ENCODE data around the gene IRX1.

Gene IRX1

DNA sequence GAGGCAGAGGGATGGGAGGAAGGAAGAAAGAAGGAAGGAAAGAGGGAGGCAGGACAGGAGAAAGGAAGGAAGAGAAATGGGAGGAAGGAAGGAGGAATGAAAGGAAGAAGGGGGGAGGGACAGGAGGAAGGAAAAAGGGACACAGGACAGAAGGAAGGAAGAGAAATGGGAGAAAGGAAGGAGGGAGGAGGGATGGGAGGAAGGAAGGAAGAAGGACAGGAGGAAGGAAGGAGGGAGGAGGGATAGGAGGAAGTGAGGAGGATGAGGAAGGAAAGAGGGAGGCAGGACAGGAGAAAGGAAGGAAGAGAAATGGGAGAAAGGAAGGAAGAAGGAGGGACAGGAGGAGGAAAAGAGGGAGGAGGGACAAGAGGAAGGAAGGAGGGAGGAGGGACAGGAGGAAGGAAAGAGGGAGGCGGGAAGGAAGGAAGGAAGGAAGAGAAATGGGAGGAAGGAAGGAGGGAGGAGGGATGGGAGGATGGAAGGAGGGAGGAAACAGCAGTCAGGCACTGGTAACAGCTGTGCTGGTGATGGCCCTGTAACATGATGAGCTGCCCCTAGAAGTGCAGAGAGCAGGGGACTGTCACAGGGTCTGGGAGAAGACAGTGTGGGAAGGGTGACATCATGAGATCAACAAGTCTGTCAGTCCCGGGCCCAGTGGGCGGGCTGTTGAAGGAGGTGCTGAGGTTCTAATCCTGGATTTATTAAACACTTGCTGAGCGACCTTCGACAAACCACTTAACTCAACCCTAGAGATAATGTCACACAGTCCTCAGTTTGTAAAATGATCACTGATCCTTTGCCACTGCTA, 10.7 kb upstream of the IRX1 start:
- no peaks in the 10 kb centered on the region for H3K36me3 ChIP-seq (replicated peaks in 1 of 2; ENCODE audit: control insufficient read depth in 2 of 2, insufficient read depth in 2 of 2, low read length in 2 of 2)
- H3K4me3 ChIP-seq (ENCODE audit: low read length in 2 of 2) = no peak overlapping the region
- no peak overlapping the region for H2AFZ ChIP-seq (ENCODE audit: low read length)
- no peak overlapping the region for H2BK5ac ChIP-seq (ENCODE audit: low read length)
- DNase-seq (ENCODE audit: low spot score) = no peak
- H3K4me1 ChIP-seq (ENCODE audit: control insufficient read depth in 2 of 2, insufficient read depth in 1 of 2, low read depth in 1 of 2, low read length in 2 of 2) = no peaks in the 10 kb centered on the region
- H3K9me3 ChIP-seq (replicated peaks in 1 of 2; ENCODE audit: control insufficient read depth in 2 of 2, insufficient read depth in 1 of 2, low read depth in 1 of 2, low read length in 2 of 2) = no peaks in the 10 kb centered on the region
- no peaks in the 10 kb centered on the region for H3K79me1 ChIP-seq (ENCODE audit: low read depth, low read length)
- H2AK5ac ChIP-seq (ENCODE audit: low read depth, low read length) = no peak overlapping the region
- no peak overlapping the region for H3K4ac ChIP-seq (ENCODE audit: low read length)
- no peak overlapping the region for H3K4me2 ChIP-seq (ENCODE audit: insufficient read depth, low read length, poor library complexity, severe bottlenecking)
- H2BK12ac ChIP-seq (ENCODE audit: low read length) = no peak overlapping the region
- no peak overlapping the region for H3K14ac ChIP-seq (ENCODE audit: low read length)
- no peak overlapping the region for H2BK15ac ChIP-seq (ENCODE audit: low read length)
- H4K91ac ChIP-seq (ENCODE audit: low read depth, low read length, poor library complexity) = no peak overlapping the region
- H2BK120ac ChIP-seq (ENCODE audit: low read depth, low read length) = no peak overlapping the region
- H3K27ac ChIP-seq (replicated peaks; ENCODE audit: low read length) = no peak overlapping the region
- no peak overlapping the region for H3K18ac ChIP-seq (ENCODE audit: low read length)
- peaks cover 0 to 44% (median 18%) of the 10 kb centered on the region in 3 experiments for H3K27me3 ChIP-seq (ENCODE audit: control insufficient read depth in 3 of 3, insufficient read depth in 3 of 3, low read depth in 1 of 3, low read length in 3 of 3)
- WGBS, 2 donors (ENCODE audit: extremely low coverage in 2 of 2, insufficient read length in 2 of 2, insufficient replicate concordance in 1 of 2) = 100% methylated on average over 1 of the region's 5 CpGs; no CpG with 5 or more reads in 1 of the 2 donors
- H3K23ac ChIP-seq (ENCODE audit: low read depth, low read length, poor library complexity) = no peak overlapping the region
- no peak overlapping the region for H4K8ac ChIP-seq (ENCODE audit: low read depth, low read length)
- no peak overlapping the region for H3K9ac ChIP-seq (ENCODE audit: low read depth, low read length, poor library complexity)

- Histone ChIP-seq H2AK5ac (ENCODE audit: low read depth, low read length) (peak overlapping the region; percentile 42), H3K4me3 (ENCODE audit: low read length in 2 of 2) (no peak overlapping the region), H3K9me3 (replicated peaks in 1 of 2; ENCODE audit: control insufficient read depth in 2 of 2, insufficient read depth in 1 of 2, low read depth in 1 of 2, low read length in 2 of 2) (peaks cover 2 to 11% of the 10 kb centered on the region in 2 donors), H4K8ac (ENCODE audit: low read depth, low read length) (no peak overlapping the region), H3K9ac (ENCODE audit: low read depth, low read length, poor library complexity) (peak overlapping the region; percentile 81), H3K36me3 (replicated peaks in 1 of 2; ENCODE audit: control insufficient read depth in 2 of 2, insufficient read depth in 2 of 2, low read length in 2 of 2) (no peaks in the 10 kb centered on the region), H3K4me2 (ENCODE audit: insufficient read depth, low read length, poor library complexity, severe bottlenecking) (peak overlapping the region; percentile 100), H2BK120ac (ENCODE audit: low read depth, low read length) (no peak overlapping the region), H4K91ac (ENCODE audit: low read depth, low read length, poor library complexity) (no peak overlapping the region), H3K18ac (ENCODE audit: low read length) (peak overlapping the region; percentile 5), H3K79me1 (ENCODE audit: low read depth, low read length) (no peaks in the 10 kb centered on the region), H3K27me3 (ENCODE audit: control insufficient read depth in 3 of 3, insufficient read depth in 3 of 3, low read depth in 1 of 3, low read length in 3 of 3) (peaks cover 25 to 69% (median 65%) of the 10 kb centered on the region in 3 experiments), H3K14ac (ENCODE audit: low read length) (peak overlapping the region; percentile 27), H2BK5ac (ENCODE audit: low read length) (no peak overlapping the region), H3K4me1 (ENCODE audit: control insufficient read depth in 2 of 2, insufficient read depth in 1 of 2, low read depth in 1 of 2, low read length in 2 of 2) (peaks cover 2 to 14% of the 10 kb centered on the region in 2 donors), H2BK12ac (ENCODE audit: low read length) (peak overlapping the region; percentile 22), H3K23ac (ENCODE audit: low read depth, low read length, poor library complexity) (peak overlapping the region; percentile 75), H2BK15ac (ENCODE audit: low read length) (no peak overlapping the region), H3K4ac (ENCODE audit: low read length) (no peak overlapping the region), H2AFZ (ENCODE audit: low read length) (no peak overlapping the region), H3K27ac (replicated peaks; ENCODE audit: low read length) (no peak overlapping the region)
- no peak for DNase-seq (ENCODE audit: low spot score)
- no CpG with 5 or more reads among the region's 51 CpGs for WGBS, 2 donors (ENCODE audit: extremely low coverage in 2 of 2, insufficient read length in 2 of 2, insufficient replicate concordance in 1 of 2)
Measured at GRCh38 chr5:3590161-3590966, 5.3 kb upstream of the IRX1 start.

GRCh38 chr5:3590967-3591900, 4.4 kb upstream of the IRX1 start:
- Histone ChIP-seq H3K4me1 (ENCODE audit: control insufficient read depth in 2 of 2, insufficient read depth in 1 of 2, low read depth in 1 of 2, low read length in 2 of 2) (peaks cover 3 to 14% of the 10 kb centered on the region in 2 donors), H2BK12ac (ENCODE audit: low read length) (no peak overlapping the region), H4K8ac (ENCODE audit: low read depth, low read length) (no peak overlapping the region), H3K4me2 (ENCODE audit: insufficient read depth, low read length, poor library complexity, severe bottlenecking) (peak overlapping the region; percentile 100), H2AFZ (ENCODE audit: low read length) (peak overlapping the region; percentile 36), H3K23ac (ENCODE audit: low read depth, low read length, poor library complexity) (peak overlapping the region; percentile 93), H3K79me1 (ENCODE audit: low read depth, low read length) (no peaks in the 10 kb centered on the region), H3K36me3 (replicated peaks in 1 of 2; ENCODE audit: control insufficient read depth in 2 of 2, insufficient read depth in 2 of 2, low read length in 2 of 2) (no peaks in the 10 kb centered on the region), H2BK120ac (ENCODE audit: low read depth, low read length) (no peak overlapping the region), H3K18ac (ENCODE audit: low read length) (peak overlapping the region; percentile 94), H3K27ac (replicated peaks; ENCODE audit: low read length) (no peak overlapping the region), H3K9ac (ENCODE audit: low read depth, low read length, poor library complexity) (peak overlapping the region; percentile 81), H3K14ac (ENCODE audit: low read length) (peak overlapping the region; percentile 98), H4K91ac (ENCODE audit: low read depth, low read length, poor library complexity) (no peak overlapping the region), H2AK5ac (ENCODE audit: low read depth, low read length) (peak overlapping the region; percentile 88), H2BK15ac (ENCODE audit: low read length) (peak overlapping the region; percentile 67), H3K9me3 (replicated peaks in 1 of 2; ENCODE audit: control insufficient read depth in 2 of 2, insufficient read depth in 1 of 2, low read depth in 1 of 2, low read length in 2 of 2) (peaks cover 2 to 11% of the 10 kb centered on the region in 2 donors), H3K4ac (ENCODE audit: low read length) (no peak overlapping the region), H2BK5ac (ENCODE audit: low read length) (no peak overlapping the region), H3K4me3 (ENCODE audit: low read length in 2 of 2) (peak overlapping the region in 1 of 2 donors; percentile 72), H3K27me3 (ENCODE audit: control insufficient read depth in 3 of 3, insufficient read depth in 3 of 3, low read depth in 1 of 3, low read length in 3 of 3) (peaks cover 25 to 74% (median 61%) of the 10 kb centered on the region in 3 experiments)
- no CpG with 5 or more reads among the region's 79 CpGs for WGBS, 2 donors (ENCODE audit: extremely low coverage in 2 of 2, insufficient read length in 2 of 2, insufficient replicate concordance in 1 of 2)
- DNase-seq (ENCODE audit: low spot score) = no peak
